SK-N-SH treated with all-trans-retinoic acid at 6 μM for 48 hours (cell line): ENCODE results near the gene COL12A1.

Experiments
- ARNTL ChIP-seq: fragments of 450-650 bp; formaldehyde crosslinking; IDR thresholded peaks from 2 replicates; pipeline ENCODE4 v1.5.0; 2020; ENCODE audit warnings: low read depth, mild to moderate bottlenecking, moderate library complexity, borderline replicate concordance
- BACH2 ChIP-seq: fragments of 250-450 bp; sonication (Bioruptor Pico); IDR thresholded peaks from 2 replicates; pipeline ENCODE4 v1.9.0; 2021; ENCODE audit warnings: mild to moderate bottlenecking, borderline replicate concordance
- CSDC2 ChIP-seq: fragments of 250-450 bp; sonication (Bioruptor Pico); IDR thresholded peaks from 2 replicates; pipeline ENCODE4 v1.5.0; 2020; ENCODE audit warnings: mild to moderate bottlenecking, moderate library complexity
- GLIS3 ChIP-seq: fragments of 250-450 bp; sonication (Bioruptor Pico); IDR thresholded peaks from 2 replicates; pipeline ENCODE4 v1.5.0; 2020; ENCODE audit warnings: mild to moderate bottlenecking, moderate library complexity
- ISL1 ChIP-seq: fragments of 250-450 bp; sonication (Bioruptor Pico); IDR thresholded peaks from 2 replicates; pipeline ENCODE4 v2.1.2; 2022; ENCODE audit warnings: mild to moderate bottlenecking, moderate library complexity
- ZC3H10 ChIP-seq: fragments of 250-450 bp; sonication (Bioruptor Pico); IDR thresholded peaks from 2 replicates; pipeline ENCODE4 v1.5.1; 2021; ENCODE audit warnings: mild to moderate bottlenecking, moderate library complexity
- ZFP3 ChIP-seq: fragments of 250-450 bp; sonication (Bioruptor Pico); IDR thresholded peaks from 2 replicates; pipeline ENCODE4 v1.5.0; 2020; ENCODE audit warnings: mild to moderate bottlenecking, moderate library complexity
- ZNF70 ChIP-seq: fragments of 450-650 bp; formaldehyde crosslinking; IDR thresholded peaks from 2 replicates; pipeline ENCODE4 v1.5.0; 2020; ENCODE audit warnings: mild to moderate bottlenecking, moderate library complexity
- ZNF8 ChIP-seq: fragments of 450-650 bp; formaldehyde crosslinking; IDR thresholded peaks from 2 replicates; pipeline ENCODE4 v1.5.0; 2020; ENCODE audit warnings: mild to moderate bottlenecking, moderate library complexity
- TF ChIP-seq, protein P1 (sequence below): fragments of 250-450 bp; sonication (Bioruptor Pico); IDR thresholded peaks from 2 replicates; pipeline ENCODE4 v1.8.0; 2020; ENCODE audit warnings: mild to moderate bottlenecking, moderate library complexity, borderline replicate concordance
- TF ChIP-seq, protein P2 (sequence below): fragments of 250-450 bp; sonication (Bioruptor Pico); IDR thresholded peaks from 2 replicates; pipeline ENCODE4 v1.5.1; 2020; ENCODE audit warnings: low read depth, mild to moderate bottlenecking, moderate library complexity

DNA sequence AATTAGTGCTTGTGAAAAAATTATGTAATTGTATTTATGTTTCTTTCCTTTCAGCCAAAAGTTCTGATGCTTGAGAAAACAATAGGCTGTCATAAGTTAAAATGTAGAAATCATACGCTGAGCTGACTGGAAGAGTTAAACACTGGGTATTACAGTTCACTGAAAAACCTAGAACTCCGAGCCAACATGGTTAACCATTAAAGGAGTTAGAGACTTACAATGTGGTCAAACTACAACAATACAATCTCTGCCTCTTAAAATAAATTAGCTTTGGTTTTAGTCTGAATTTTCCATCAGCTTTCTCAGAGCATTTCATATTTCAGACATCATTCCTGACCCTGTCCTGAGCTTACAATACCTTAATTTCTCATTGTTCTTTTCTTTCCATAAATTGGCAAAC lies 91.0 kb downstream of the COL12A1 start:
- no peak for TF ChIP-seq ZFP3
- TF ChIP-seq ZNF70, result no peak
- TF ChIP-seq, protein P1, sequence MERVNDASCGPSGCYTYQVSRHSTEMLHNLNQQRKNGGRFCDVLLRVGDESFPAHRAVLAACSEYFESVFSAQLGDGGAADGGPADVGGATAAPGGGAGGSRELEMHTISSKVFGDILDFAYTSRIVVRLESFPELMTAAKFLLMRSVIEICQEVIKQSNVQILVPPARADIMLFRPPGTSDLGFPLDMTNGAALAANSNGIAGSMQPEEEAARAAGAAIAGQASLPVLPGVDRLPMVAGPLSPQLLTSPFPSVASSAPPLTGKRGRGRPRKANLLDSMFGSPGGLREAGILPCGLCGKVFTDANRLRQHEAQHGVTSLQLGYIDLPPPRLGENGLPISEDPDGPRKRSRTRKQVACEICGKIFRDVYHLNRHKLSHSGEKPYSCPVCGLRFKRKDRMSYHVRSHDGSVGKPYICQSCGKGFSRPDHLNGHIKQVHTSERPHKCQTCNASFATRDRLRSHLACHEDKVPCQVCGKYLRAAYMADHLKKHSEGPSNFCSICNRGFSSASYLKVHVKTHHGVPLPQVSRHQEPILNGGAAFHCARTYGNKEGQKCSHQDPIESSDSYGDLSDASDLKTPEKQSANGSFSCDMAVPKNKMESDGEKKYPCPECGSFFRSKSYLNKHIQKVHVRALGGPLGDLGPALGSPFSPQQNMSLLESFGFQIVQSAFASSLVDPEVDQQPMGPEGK (CRISPR knock-in tag), result no peak
- no peak for TF ChIP-seq GLIS3 (CRISPR knock-in tag)
- TF ChIP-seq CSDC2 (CRISPR knock-in tag), result no peak
- TF ChIP-seq, protein P2, sequence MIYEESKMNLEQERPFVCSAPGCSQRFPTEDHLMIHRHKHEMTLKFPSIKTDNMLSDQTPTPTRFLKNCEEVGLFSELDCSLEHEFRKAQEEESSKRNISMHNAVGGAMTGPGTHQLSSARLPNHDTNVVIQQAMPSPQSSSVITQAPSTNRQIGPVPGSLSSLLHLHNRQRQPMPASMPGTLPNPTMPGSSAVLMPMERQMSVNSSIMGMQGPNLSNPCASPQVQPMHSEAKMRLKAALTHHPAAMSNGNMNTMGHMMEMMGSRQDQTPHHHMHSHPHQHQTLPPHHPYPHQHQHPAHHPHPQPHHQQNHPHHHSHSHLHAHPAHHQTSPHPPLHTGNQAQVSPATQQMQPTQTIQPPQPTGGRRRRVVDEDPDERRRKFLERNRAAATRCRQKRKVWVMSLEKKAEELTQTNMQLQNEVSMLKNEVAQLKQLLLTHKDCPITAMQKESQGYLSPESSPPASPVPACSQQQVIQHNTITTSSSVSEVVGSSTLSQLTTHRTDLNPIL, result no peak
- TF ChIP-seq ARNTL (CRISPR knock-in tag), result no peak
- TF ChIP-seq ZC3H10 (CRISPR knock-in tag), result no peak
- no peak for TF ChIP-seq BACH2 (CRISPR knock-in tag)
- TF ChIP-seq ZNF8 (CRISPR knock-in tag), result no peak
- TF ChIP-seq ISL1 (CRISPR knock-in tag), result no peak
